Endometrium (tissue), 2 donors: ENCODE results near the gene PDE11A.
"Not testable (repeated sequence)": the region's sequence is repeated elsewhere in the genome, so short reads cannot be mapped to it uniquely, and the experiment has no call there.

ENCODE experiments used
- FAIRE-seq: peaks from 2 replicates; lab custom pipeline; 2012; peaks lifted over from hg19 to GRCh38; lab: Jason Lieb, UNC
- donor health status: control.
- donor health status: control.

Gene PDE11A

GRCh38 chr2:178008636-178009289 is 63.8 kb downstream of the PDE11A start:
- no peak for FAIRE-seq

GRCh38 chr2:178006710-178007109 is 65.9 kb downstream of the PDE11A start:
- no peak for FAIRE-seq

- no peak for FAIRE-seq
Observed at GRCh38 chr2:178005756-178006155, 66.8 kb downstream of the PDE11A start.

- FAIRE-seq = no peak
Observed at GRCh38 chr2:178002038-178002437, 70.5 kb downstream of the PDE11A start.

- FAIRE-seq = no peak
Observed at GRCh38 chr2:177998996-177999395, 73.6 kb downstream of the PDE11A start.

GRCh38 chr2:177998006-177998405 is 74.6 kb downstream of the PDE11A start:
- FAIRE-seq = no peak

GRCh38 chr2:177992992-177993391 is 79.6 kb downstream of the PDE11A start:
- no peak for FAIRE-seq

GRCh38 chr2:177989029-177989885 is 83.3 kb downstream of the PDE11A start:
- FAIRE-seq = no peak

- no peak for FAIRE-seq
Observed at GRCh38 chr2:177984749-177985148, 87.8 kb downstream of the PDE11A start.

GRCh38 chr2:177983183-177983788 is 89.3 kb downstream of the PDE11A start:
- no peak for FAIRE-seq

GRCh38 chr2:177972782-177973181 is 99.8 kb downstream of the PDE11A start:
- FAIRE-seq = no peak

GRCh38 chr2:177972123-177972522 is 100.5 kb downstream of the PDE11A start:
- no peak for FAIRE-seq

- FAIRE-seq = no peak
Observed at GRCh38 chr2:177970670-177971454, 101.7 kb downstream of the PDE11A start.

GRCh38 chr2:177964892-177965291 is 107.7 kb downstream of the PDE11A start:
- FAIRE-seq = no peak

- FAIRE-seq = no peak
Observed at GRCh38 chr2:177952151-177952550, 120.4 kb downstream of the PDE11A start.

- not testable (repeated sequence) for FAIRE-seq
Observed at GRCh38 chr2:177947598-177947997, 125.0 kb downstream of the PDE11A start.

GRCh38 chr2:177944530-177944929 is 128.0 kb downstream of the PDE11A start:
- FAIRE-seq = not testable (repeated sequence)

- no peak for FAIRE-seq
Observed at GRCh38 chr2:177942731-177943130, 129.8 kb downstream of the PDE11A start.

GRCh38 chr2:177939211-177939610 is 133.4 kb downstream of the PDE11A start:
- FAIRE-seq = no peak

GRCh38 chr2:177930916-177931315 is 141.7 kb downstream of the PDE11A start:
- no peak for FAIRE-seq

- FAIRE-seq = no peak
Observed at GRCh38 chr2:177929662-177930522, 142.7 kb downstream of the PDE11A start.
